Liver (tissue), 9 donors: ENCODE data around the gene NFATC2. TPM values are rescaled to one million over a fixed set of nuclear protein-coding genes. Genes with fewer than 3 reads are reported as not detected.

Source experiments
- DNase-seq: peaks from one replicate; pipeline ENCODE4 v3.0.0-alpha.2; 2017; ENCODE audit warnings: low spot score
- H3K27ac ChIP-seq, 2 donors: one replicate each; pipeline ENCODE4 v1.7.0; 2013; ENCODE audit warnings: inconsistent platforms in 2 of 2, low read length in 2 of 2, control low read depth in 1 of 2, low read depth in 1 of 2, mild to moderate bottlenecking in 1 of 2
- H3K27me3 ChIP-seq, 4 donors: one replicate each; pipeline versions ENCODE4 v1.6.1 to v1.7.0; 2013; ENCODE audit warnings: low read length in 3 of 4, inconsistent platforms in 1 of 4, mild to moderate bottlenecking in 1 of 4, moderate library complexity in 1 of 4; ENCODE audit not compliant: control insufficient read depth in 4 of 4, insufficient read depth in 4 of 4
- H3K36me3 ChIP-seq, 4 donors: one replicate each; pipeline versions ENCODE4 v1.6.1 to v1.7.0; 2013; ENCODE audit warnings: low read length in 3 of 4, mild to moderate bottlenecking in 3 of 4, low read depth in 1 of 4, moderate library complexity in 1 of 4; ENCODE audit not compliant: control insufficient read depth in 4 of 4, insufficient read depth in 3 of 4
- H3K4me1 ChIP-seq, 4 donors: one replicate each; pipeline versions ENCODE4 v1.6.1 to v1.7.0; 2013; ENCODE audit warnings: low read length in 3 of 4, mild to moderate bottlenecking in 3 of 4, moderate library complexity in 1 of 4; ENCODE audit not compliant: control insufficient read depth in 4 of 4, insufficient read depth in 4 of 4
- H3K4me3 ChIP-seq, 3 donors: one replicate each; pipeline versions ENCODE4 v1.6.1 to v1.7.0; 2013; ENCODE audit warnings: low read length in 3 of 3, control low read depth in 1 of 3, low read depth in 1 of 3, mild to moderate bottlenecking in 1 of 3
- H3K9ac ChIP-seq, 2 donors: one replicate each; pipeline ENCODE4 v1.7.0; 2013; ENCODE audit warnings: low read length in 2 of 2, mild to moderate bottlenecking in 2 of 2, moderate library complexity in 2 of 2, control low read depth in 1 of 2, low read depth in 1 of 2
- H3K9me3 ChIP-seq, 4 donors: one replicate each; pipeline versions ENCODE4 v1.6.1 to v1.7.0; 2013; ENCODE audit warnings: low read length in 3 of 4; ENCODE audit not compliant: control insufficient read depth in 4 of 4
- ATF3 ChIP-seq: IDR thresholded peaks from 2 replicates; pipeline ENCODE4 v1.6.1; 2016; ENCODE audit warnings: antibody characterized with exemption
- EGR1 ChIP-seq, 2 donors: IDR thresholded peaks; 2 replicates each; pipeline ENCODE4 v1.6.1; 2016 to 2018; ENCODE audit warnings: antibody characterized with exemption in 2 of 2, low read depth in 2 of 2
- FOXA1 ChIP-seq: IDR thresholded peaks from 2 replicates; pipeline ENCODE4 v1.6.1; 2016; ENCODE audit warnings: antibody characterized with exemption
- FOXA2 ChIP-seq: IDR thresholded peaks from 2 replicates; pipeline ENCODE4 v1.6.1; 2016; ENCODE audit warnings: antibody characterized with exemption
- GABPA ChIP-seq, 2 donors: IDR thresholded peaks in 1 of 2; conservative IDR thresholded peaks in 1 of 2; 2 replicates each; pipeline ENCODE4 v1.6.1; 2016; ENCODE audit warnings: antibody characterized with exemption in 2 of 2, mild to moderate bottlenecking in 1 of 2, moderate library complexity in 1 of 2
- HNF4A ChIP-seq, 2 donors: conservative IDR thresholded peaks; 2 replicates each; pipeline ENCODE4 v1.6.1; 2016; ENCODE audit warnings: antibody characterized with exemption in 2 of 2, mild to moderate bottlenecking in 2 of 2
- HNF4G ChIP-seq: IDR thresholded peaks from 2 replicates; pipeline ENCODE4 v1.6.1; 2016; ENCODE audit warnings: antibody characterized with exemption
- JUND ChIP-seq, 2 donors: IDR thresholded peaks; 2 replicates each; pipeline ENCODE4 v1.6.1; 2016; ENCODE audit warnings: antibody characterized with exemption in 2 of 2
- NR2F2 ChIP-seq: IDR thresholded peaks from 2 replicates; pipeline ENCODE4 v1.6.1; 2016; ENCODE audit warnings: antibody characterized with exemption
- REST ChIP-seq: IDR thresholded peaks from 2 replicates; pipeline ENCODE4 v1.6.1; 2016; ENCODE audit warnings: antibody characterized with exemption, mild to moderate bottlenecking
- RXRA ChIP-seq, 2 donors: IDR thresholded peaks; 2 replicates each; pipeline ENCODE4 v1.6.1; 2017 to 2018; ENCODE audit warnings: antibody characterized with exemption in 2 of 2, mild to moderate bottlenecking in 1 of 2
- SP1 ChIP-seq: IDR thresholded peaks from 2 replicates; pipeline ENCODE4 v1.6.1; 2018; ENCODE audit warnings: antibody characterized with exemption, mild to moderate bottlenecking
- TAF1 ChIP-seq: conservative IDR thresholded peaks from 2 replicates; pipeline ENCODE4 v1.6.1; 2016; ENCODE audit warnings: antibody characterized with exemption, mild to moderate bottlenecking
- YY1 ChIP-seq: IDR thresholded peaks from 2 replicates; pipeline ENCODE4 v1.6.1; 2016; ENCODE audit warnings: antibody characterized with exemption, mild to moderate bottlenecking
- ZBTB33 ChIP-seq: IDR thresholded peaks from 2 replicates; pipeline ENCODE4 v1.6.1; 2016; ENCODE audit warnings: antibody characterized with exemption
- WGBS: extraction: QIAGEN DNeasy Blood & Tissue Kit; methylation state at CpG from one replicate; pipeline ENCODE4 v1.1.7; 2013; 5-methylcytosine and 5-hydroxymethylcytosine counted together
- polyA plus RNA-seq, 2 donors: library from polyadenylated mRNA; stranded (reverse) in 1 of 2; unstranded in 1 of 2; fragments of 200-250 nt in 1 of 2; fragments of >200 nt in 1 of 2; fragmentation: Nextera tagmentation in 1 of 2; extraction: Ambion mirVana in 1 of 2; gene quantifications; one replicate each; pipeline versions ENCODE4 v1.2.1 to v1.2.3, GENCODE V29; 2013 to 2015
- total RNA-seq, 2 donors: library from RNA; depleted of rRNA; stranded (reverse); fragments of >200 nt; gene quantifications; one replicate each; pipeline ENCODE4 v1.2.3, GENCODE V29; 2014
- donor health status: healthy.
- donor health status: healthy.
- donor health status: healthy.
- donor health status: healthy.
- donor health status: healthy.

NFATC2 gene
- total and polyA plus RNA-seq, 4 donors: 1.2 to 6.7 (median 2.6) TPM

- WGBS: 73% methylated on average over 12 of the region's 12 CpGs
- H3K9me3 ChIP-seq: no peaks in the 10 kb centered on the region
- H3K4me3 ChIP-seq: no peak overlapping the region
- no peak overlapping the region for H3K9ac ChIP-seq
- no peak for DNase-seq
- no peaks in the 10 kb centered on the region for H3K36me3 ChIP-seq
- TF ChIP-seq NR2F2: peak; percentile 93
- TF ChIP-seq GABPA (IDR thresholded peaks at IDR 0.05 in 1 of 2, conservative IDR thresholded peaks at IDR 0.05 in 1 of 2): no peak
- no peaks in the 10 kb centered on the region for H3K27me3 ChIP-seq
- H3K4me1 ChIP-seq: no peaks in the 10 kb centered on the region
- no peak overlapping the region for H3K27ac ChIP-seq
Observed at GRCh38 chr20:51373713-51374455, 168.6 kb downstream of the NFATC2 start.

- Histone ChIP-seq H3K36me3 (no peaks in the 10 kb centered on the region), H3K9me3 (no peaks in the 10 kb centered on the region), H3K27me3 (no peaks in the 10 kb centered on the region), H3K4me3 (no peak overlapping the region), H3K4me1 (no peaks in the 10 kb centered on the region), H3K9ac (no peak overlapping the region), H3K27ac (no peak overlapping the region)
- DNase-seq: no peak
- TF ChIP-seq REST: no peak
- TF ChIP-seq HNF4A (conservative IDR thresholded peaks at IDR 0.05): no peak
- no peak for TF ChIP-seq EGR1 (IDR thresholded peaks at IDR 0.05; ENCODE audit: low read depth in 2 of 2)
- no peak for TF ChIP-seq TAF1
- TF ChIP-seq NR2F2: no peak
- TF ChIP-seq ATF3: no peak
- no peak for TF ChIP-seq JUND (IDR thresholded peaks at IDR 0.05)
- no peak for TF ChIP-seq RXRA (IDR thresholded peaks at IDR 0.05)
- TF ChIP-seq HNF4G: no peak
- no peak for TF ChIP-seq GABPA (IDR thresholded peaks at IDR 0.05 in 1 of 2, conservative IDR thresholded peaks at IDR 0.05 in 1 of 2)
- no peak for TF ChIP-seq ZBTB33
- no peak for TF ChIP-seq SP1
- no peak for TF ChIP-seq FOXA1
- no peak for TF ChIP-seq YY1
- TF ChIP-seq FOXA2: no peak
- 78% methylated on average over 7 of the region's 7 CpGs for WGBS
Observed at GRCh38 chr20:51372966-51373365, 169.6 kb downstream of the NFATC2 start.
